OCI-M1 (cell line): ENCODE data around the gene CBR1.
"Not testable (repeated sequence)": the region's sequence is repeated elsewhere in the genome, so short reads cannot be mapped to it uniquely, and the experiment has no call there.

ENCODE experiments used
- DNase-seq: peaks from one replicate; lab custom pipeline; 2025; lab: John Stamatoyannopoulos, UW

CBR1 gene

DNA sequence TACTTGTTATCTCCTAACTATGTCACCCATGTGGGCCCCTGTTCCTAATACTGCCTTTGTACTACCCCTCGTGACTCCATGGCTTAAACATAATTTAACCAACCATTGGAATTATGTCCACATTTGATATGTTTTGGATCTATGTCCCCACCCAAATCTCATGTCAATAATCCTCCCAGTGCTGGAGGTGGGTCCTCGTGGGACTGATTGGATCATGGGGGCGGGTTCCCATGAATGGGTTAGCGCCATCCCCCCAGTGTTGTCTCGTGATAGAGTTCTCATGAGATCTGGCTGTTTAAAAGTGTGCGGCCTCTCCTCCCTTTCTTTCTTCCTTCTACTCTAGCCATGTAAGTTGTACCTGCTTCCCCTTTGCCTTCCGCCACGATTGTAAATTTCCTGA, 9.8 kb downstream of the CBR1 start:
- peak; percentile 88 for DNase-seq

DNA sequence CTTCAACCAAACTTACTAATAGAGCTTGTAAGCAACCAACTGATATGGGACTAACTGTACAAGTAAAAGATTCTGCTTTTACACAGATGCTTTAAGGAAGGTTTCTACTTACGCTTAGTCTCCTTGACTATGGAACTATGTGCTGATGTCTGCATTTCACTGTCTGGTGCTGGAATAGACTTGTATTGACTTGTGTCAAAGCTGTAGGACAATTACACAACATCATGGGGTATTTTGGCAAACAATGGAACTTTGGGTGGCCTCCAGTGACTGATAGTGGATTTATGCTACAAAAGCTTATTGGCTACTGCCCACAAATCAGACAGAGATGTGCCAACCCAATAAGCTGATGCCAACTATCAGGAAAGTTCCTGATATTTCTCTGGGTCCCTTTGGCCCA, 10.6 kb downstream of the CBR1 start:
- DNase-seq: no peak

DNA sequence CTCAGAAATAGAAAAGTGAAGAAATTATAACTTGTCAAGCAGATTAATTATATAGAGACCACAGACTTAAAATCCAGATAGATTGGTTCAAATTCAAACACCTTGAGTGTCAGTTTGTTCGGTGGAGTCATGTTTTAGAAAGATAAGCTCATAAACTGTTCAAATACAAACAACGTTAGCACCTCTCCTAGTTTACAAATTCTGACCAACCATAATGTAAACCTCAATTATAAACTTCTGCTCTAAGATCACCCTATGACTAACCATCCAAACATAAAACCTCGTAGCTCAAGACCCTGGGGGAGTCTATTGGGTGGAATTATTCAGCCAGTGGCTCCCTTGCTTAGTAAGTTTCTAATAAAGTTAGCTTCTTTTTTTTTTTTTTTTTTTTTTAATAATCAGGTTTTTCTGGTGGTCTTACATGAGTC, 12.4 kb downstream of the CBR1 start:
- no peak for DNase-seq

DNA sequence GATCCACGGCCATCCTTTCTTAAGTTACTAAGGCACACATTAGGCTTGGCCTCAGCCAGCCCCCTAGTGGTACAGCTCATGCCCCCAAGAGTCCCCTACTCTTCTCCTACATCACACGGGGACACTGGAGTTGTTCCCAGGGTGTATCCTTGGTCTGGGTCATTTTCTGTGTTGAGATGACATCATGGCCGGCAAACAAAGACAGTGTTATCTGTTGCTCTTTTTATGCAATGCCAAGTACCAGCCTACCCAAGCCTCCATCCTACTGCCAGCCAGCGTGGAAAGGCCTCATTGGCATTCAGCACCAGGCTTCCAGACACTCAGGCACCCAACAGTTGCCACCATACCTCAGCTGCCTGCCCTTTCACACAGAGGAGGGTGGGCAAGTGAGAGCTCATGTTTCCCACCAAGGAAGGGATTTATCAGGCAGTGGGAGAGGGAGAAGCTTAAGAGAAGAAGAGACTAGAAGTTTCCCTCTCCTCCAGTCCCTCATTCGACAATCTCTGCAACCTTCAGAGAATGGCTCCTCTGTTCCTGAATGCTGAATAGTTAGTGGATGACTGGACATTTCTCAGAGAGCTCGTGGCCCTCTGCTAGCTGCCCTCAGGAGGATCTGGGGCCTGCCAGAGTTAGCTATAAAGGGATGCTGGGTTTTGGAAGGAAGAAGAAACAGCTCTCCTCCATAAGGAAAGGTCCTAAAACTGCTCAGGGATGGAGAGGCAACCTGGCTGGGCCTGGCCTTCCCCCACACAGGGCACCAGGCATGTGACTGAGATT, 17.7 kb downstream of the CBR1 start:
- no peak for DNase-seq

DNA sequence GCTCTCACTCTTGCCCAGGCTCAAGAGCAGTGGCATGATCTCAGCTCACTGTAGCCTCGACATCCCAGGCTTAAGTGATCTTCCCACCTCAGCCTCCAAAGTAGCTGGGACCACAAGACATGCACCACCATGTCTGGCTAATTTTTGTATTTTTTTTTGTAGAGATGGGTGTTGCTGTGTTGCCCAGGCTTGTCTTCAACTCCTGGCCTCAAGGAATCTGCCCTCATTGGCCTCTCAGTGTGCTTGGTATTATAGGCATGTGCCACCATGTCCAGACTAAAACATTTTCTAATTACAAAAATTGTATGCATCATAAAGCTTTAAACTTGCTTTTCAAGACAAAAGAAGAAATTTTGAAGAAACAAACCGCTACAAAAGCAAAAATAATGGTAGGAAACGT, 20.1 kb downstream of the CBR1 start:
- no peak for DNase-seq

DNA sequence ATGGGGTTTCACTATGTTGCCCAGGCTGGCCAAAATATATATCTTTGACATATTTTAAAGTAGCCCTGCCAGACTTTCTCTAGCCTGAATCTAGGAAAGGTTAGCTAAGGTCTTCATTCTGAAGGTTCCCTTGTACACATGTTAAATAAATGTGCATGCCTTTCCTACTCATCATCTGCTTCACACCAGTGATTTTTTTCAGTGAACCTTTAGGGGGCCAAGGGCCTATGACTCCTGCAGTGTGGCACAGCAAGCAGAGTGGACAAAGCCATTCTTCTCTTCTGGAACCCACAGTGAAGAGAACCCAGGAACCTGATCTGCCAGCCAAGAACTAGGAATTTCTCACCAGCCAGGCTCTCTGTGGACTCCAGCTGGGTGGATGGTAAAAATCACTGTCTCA, 22.9 kb downstream of the CBR1 start:
- no peak for DNase-seq

DNA sequence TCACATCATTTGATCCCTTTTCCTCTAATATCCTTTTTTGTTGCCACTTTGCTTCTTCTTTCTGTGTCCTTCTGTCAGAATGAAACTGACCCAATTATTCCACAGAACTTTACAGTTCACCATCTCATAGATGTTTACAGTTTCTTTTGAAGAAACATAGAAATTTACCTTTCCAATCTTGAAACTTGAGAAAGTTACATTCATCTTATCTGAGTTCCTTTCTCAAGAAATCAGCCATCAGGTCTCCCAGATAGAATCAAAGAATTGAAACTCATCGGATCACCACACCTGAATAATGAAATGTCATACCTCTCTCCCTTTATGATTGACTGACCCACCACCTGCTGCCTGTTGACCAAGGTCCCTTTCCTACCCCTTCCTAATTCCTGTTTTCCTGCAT, 23.7 kb downstream of the CBR1 start:
- no peak for DNase-seq

DNA sequence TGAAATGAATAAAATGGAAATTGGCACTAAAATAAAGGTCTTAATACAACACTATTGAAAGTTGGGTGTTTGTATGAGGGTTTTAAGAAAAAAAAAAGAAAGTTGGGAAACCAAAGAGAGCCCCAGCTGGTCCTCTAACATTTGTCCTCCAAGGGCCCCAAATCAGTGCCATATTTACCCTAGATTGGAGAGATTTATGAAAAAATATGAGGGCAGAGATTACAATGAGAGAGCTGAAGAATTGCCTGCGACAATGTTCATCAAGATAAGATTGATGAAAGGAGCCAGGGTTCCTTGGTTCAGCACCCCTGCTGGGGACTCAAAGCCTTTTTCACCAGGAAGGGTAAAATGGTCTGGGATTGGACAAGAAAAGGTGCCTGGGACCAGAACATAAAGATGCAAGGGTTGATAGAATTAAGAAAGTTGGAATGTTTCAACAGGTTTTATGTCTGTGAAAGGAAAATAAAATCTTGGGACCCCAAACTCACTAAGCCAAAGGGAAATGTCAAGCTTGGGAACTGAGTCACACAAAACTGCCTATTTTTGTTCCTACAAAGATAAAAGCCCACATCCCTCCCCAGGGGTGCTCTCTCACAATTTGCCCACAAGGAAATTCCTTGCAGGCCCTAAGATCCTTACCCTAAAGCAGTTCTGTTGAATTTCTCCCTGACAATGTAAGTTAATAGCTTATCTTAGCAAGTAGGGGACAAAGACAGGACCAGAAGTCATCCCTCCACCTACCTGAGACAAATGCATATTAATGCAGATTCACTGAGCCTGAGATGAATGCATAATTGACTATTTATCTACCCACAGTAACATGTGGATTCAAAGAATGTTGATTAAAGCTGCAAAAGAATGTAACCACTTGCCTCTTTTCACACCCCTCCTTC, 26.8 kb downstream of the CBR1 start:
- DNase-seq: no peak

DNA sequence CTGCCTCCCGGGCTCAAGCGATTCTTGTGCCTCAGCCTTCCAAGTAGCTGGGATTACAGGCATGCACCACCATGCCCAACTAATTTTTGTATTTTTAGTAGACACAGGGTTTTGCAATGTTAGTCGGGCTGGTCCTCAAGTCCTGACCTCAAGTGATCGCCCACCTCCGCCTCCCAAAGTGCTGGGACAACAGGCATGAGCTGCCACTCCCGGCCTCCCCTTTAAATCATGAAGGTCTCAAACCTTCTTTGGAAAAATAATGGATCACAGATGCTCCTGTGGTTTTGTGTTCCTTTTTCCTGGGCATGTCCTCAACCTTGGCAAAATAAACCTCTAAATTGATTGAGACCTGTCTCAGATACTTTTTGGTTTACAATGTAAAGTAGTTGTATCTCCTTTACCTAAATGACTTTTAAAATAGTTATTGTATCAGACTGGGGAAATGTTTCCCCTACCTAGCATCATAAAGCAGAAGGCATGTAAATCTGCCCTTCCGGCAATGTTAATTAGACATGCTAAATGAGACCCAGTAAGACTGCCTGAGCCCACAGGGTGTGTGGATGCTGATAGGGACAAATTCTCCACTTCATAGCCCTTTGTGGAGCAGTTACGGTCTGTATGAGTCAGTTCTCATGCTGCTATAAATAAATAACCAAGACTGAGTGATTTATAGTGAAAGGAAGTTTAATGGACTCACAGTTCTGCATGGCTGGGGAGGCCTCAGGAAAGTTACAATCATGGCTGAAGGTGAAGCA, 27.8 kb downstream of the CBR1 start:
- peak; percentile 93 for DNase-seq

DNA sequence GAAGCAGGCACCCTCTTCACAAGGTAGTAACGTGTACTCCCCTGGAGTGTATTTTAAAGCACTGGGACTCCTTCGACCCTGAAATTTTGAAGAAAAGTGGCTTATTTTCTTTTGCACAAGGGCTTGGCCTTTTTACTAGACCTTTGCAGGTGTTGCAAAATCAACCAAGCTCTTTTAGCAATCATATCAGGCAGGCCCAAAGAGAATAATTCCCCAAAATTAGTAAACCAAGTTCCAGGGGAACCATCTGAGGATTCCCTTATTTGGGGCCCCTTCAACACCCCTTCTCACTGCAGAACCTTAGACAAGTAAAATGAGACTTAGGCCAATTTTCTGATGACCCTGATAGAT, 28.3 kb downstream of the CBR1 start:
- DNase-seq: no peak

DNA sequence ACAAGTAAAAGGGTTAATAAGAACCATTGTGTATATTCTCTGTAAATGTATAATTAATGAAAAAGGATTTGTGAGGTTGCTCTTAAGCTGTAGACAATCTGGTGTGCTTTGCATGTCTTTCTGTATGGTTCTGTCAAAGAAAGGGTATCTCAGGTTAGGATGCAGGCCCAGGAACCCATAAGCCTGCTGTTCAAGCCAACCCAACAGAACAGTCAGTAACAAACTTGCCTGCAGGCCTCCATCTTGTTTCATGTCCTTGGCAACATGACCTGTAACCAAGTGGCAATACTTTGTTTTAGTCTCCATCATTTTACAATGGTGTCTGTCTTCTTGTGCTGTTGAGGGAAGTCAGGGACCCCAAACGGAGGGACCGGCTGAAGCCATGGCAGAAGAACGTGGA, 29.2 kb downstream of the CBR1 start:
- no peak for DNase-seq

DNA sequence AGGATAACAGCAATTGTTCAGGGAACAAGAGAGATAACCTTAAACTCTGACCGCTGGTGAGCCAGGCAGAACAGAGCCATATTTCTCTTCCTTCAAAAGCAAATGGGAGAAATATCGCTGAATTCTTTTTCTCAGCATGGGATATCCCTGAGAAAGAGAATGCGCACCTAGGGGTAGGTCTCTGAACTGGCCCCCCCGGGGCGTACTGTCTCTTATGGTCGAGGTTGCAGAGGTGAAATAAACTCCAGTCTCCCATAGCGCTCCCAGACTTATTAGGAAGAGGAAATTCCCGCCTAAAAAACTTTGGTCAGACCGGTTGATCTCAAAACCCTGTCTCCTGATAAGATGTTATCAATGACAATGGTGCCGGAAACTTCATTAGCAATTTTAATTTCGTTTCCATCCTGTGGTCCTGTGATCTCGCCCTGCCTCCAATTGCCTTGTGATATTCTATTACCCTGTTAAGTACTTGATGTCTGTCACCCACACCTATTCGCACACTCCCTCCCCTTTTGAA, 29.9 kb downstream of the CBR1 start:
- DNase-seq: not testable (repeated sequence)

DNA sequence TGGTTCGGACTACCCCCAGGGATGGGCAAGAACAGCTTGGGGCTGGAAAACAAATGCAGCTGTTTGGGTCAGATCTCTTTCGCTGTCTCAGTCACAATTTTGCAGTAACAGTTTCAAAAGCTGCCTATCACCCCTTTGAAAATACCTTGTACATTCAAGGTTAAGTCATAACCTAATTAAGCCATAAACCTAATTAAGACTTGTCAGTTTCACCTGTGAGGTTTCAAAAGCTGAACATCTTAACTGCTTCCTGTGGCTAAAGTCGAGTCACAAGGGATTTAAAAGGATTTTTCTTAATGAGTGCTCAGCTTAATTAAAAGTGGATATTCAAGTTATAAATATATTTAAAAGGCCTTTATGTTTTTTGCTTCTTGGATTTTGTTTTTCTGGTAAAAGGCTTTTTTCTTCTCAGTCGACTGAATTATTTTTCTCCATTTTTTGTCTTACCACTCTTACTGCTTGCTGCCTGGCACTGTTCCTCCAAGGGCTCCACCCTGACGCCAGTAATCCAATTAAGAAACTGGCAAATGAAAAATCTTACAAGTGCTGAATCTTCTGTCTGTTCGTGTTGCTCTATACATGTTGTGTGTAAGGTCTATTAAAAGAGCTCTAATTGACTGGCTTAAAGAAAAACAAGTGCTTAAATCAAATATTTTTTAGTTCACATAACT, 31.3 kb downstream of the CBR1 start:
- no peak for DNase-seq

DNA sequence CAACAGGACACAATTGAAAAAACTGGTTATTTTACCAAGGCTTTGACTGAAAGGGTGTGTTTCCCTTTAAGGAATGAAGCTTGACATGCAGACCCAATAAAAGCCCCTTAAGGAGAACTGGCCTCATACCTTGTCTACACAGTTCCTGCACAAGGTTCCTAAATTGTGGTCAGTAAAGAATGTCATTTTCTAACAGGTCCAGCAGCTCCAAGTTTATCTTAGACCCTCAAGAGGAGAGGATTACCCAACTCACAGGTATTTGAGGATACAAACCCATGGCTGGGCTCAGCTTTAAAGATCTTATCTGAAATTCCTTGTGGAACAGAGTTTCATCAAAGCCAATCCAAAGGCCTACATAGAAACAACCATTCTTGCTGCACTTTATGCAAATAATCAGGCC, 33.6 kb downstream of the CBR1 start:
- no peak for DNase-seq

DNA sequence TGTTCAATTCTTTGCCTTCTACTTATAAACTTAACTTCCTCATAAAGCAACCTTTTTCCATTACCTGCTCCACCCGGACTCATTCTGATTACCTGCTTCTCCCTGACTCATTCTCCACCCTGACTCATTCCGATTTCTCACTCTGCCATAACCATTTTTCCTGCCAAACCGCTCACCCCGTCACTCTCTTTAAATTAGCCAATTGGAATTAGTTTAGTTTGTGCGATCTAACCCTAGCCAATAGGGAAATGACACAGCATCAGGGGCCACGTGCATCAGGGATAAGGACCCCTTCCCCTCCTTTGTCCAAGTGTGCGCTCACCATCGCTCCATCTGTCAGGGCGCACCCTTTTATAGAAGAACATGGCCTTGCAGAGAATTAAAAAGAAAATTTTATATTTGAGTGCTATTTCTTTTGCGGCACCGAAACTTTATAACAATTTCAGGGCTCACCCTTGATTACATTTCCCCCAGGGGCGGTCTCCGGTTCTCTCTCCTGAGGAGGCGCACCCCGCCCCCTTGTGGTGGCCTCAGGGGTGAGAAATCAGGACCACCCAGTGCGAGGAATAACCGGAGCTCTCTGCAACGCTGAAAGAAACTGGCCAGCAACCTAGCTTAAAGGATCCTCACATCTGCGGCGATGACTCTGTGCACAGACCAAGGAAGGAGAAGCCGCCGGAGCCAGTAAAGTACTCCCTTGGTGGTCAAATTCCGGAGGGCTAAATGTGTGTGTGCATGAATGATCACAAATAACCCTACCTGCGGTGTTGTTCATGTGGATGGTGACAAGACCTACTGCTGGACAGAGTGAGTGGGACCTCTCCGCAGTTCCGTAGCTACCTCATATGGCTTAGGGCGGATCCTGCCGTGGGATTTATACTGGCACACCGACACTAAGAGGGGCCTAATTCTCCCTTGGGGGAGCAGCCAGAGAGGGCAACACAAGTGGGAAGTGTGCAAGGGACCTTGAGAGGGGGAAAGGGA, 34.8 kb downstream of the CBR1 start:
- peak; percentile 28 for DNase-seq

DNA sequence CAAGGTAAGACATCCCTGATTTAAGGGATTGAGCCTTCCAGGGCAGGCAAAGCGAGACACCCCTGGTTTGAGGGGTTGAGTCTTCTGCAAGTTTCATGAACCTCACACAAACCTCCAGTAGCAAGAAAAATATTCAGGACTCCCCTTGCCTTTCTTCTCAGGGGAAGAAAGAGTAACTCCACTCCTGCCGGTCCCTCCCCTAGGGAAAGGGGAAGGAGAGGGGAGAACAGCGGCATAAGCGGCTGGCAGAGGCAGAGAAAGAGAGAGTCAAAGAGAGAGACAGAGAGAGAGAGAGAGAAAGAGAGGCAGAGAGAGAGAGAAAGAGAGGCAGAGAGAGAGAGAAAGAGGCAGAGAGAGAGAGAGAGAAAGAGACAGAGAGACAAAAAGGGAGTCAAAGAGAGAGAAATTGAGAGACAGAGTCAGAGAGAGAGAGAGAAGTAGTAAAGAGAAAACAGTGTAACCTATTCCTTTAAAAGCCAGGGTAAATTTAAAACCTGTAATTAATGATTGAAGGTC, 35.6 kb downstream of the CBR1 start:
- no peak for DNase-seq

DNA sequence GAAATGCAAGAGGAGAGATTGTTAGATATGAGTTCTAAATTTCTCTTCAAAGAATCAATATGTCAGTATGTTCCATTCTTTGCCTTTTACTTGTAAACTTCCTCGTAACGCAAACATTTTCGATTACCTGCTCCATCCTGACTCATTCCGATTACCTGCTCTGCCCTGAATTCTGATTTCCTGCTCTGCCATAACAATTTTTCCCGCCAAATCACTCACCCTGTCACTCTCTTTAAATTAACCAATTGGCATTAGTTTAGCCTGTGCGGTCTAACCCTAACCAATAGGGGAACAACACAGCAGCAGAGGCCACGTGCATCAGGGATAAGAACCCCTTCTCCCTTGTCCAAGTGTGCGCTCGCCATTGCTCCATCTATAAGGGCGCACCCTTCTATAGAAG, 40.0 kb downstream of the CBR1 start:
- DNase-seq: no peak

DNA sequence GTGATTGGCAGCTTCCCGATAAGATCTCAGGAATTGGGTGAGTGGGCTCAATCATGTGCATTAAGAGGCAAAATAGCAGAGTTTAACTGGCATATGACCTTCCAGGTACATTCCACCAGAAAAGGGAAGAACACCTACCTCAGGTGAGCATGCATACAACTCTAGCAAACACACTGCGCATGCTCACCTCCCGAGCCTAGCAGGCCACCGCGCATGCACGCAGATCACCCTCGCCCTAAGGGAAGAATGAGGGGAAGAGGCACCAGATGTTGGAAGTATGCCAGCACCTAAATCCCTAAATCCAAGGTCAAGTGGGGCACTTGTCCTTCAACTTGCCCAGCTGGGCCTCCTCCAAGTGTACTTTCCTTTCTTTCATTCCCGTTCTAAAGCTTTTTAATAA, 41.4 kb downstream of the CBR1 start:
- no peak for DNase-seq

DNA sequence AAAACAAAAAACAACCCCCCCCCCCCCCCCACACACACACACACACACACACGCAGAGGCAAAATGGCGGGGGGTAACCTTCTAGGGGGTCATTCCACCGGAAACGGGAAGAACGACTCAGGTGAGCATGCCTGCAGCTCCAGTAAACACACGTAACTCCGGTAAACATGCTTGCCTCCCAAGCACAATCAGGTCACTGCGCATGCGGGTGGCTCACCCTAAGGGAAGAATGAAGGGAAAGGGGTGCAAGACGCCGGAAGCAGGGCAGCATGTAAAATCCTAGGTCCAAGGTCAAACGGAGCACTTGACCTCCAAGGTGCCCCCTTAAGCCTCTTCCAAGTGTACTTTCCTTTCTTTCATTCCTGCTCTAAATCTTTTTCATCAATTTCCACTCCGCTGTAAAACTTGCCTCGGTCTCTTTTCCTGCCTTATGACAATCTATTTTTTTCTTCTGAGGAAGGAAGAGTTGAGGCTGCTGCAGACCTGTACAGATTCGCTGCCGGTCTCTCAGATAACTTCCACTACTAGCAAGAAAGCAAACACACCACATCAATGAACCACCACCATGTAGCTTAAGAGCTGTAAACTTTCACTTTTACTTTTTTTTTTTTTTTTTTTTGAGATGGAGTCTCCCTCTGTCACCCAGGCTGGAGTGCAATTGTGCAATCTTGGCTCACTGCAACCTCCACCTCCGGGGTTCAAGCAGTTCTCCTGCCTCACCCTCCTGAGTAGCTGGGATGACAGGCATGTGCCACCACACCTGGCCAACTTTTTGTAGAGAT, 44.0 kb downstream of the CBR1 start:
- peak; percentile 77 for DNase-seq
